K562 (cell line): ENCODE measurements around the gene CD4. TPM values are rescaled to one million over a fixed set of nuclear protein-coding genes. Genes with fewer than 3 reads are reported as not detected.

Experiments
- ARID2 ChIP-seq: fragments of 450-650 bp; IDR thresholded peaks from 2 replicates; pipeline ENCODE4 v1.6.1; 2017; ENCODE audit warnings: antibody characterized with exemption, mild to moderate bottlenecking
- ARNT ChIP-seq, 2 experiments: fragments of 450-650 bp; IDR thresholded peaks; 2 replicates each; pipeline ENCODE4 v1.6.1; 2016; ENCODE audit warnings: mild to moderate bottlenecking in 1 of 2
- CBFB ChIP-seq: sonication (generic); formaldehyde crosslinking; IDR thresholded peaks from 2 replicates; pipeline ENCODE4 v1.4.0; 2020; ENCODE audit warnings: mild to moderate bottlenecking, missing genetic modification reagents
- CCNT2 ChIP-seq: IDR thresholded peaks from 2 replicates; pipeline ENCODE4 v1.6.1; 2011; ENCODE audit warnings: borderline replicate concordance, low read depth, mild to moderate bottlenecking, moderate library complexity, mixed read lengths, low read length; ENCODE audit not compliant: insufficient read length; ENCODE audit errors: extremely low read depth
- CGGBP1 ChIP-seq: fragments of 250-450 bp; sonication (Bioruptor Pico); IDR thresholded peaks from 2 replicates; pipeline ENCODE4 v1.9.0; 2021; ENCODE audit warnings: mild to moderate bottlenecking
- EP400 ChIP-seq: fragments of 450-650 bp; IDR thresholded peaks from 2 replicates; pipeline ENCODE4 v1.6.1; 2017; ENCODE audit warnings: antibody characterized with exemption, mild to moderate bottlenecking, moderate library complexity
- ERF ChIP-seq: fragments of 450-650 bp; formaldehyde crosslinking; IDR thresholded peaks from 2 replicates; pipeline ENCODE4 v1.4.0; 2020; ENCODE audit warnings: mild to moderate bottlenecking, mixed read lengths
- FOXK2 ChIP-seq, 2 experiments: fragments of 450-650 bp; IDR thresholded peaks in 1 of 2; conservative IDR thresholded peaks in 1 of 2; 2 replicates each; pipeline ENCODE4 v1.6.1; 2016; ENCODE audit warnings: low read depth in 2 of 2, mild to moderate bottlenecking in 1 of 2
- HNRNPK ChIP-seq: fragments of 200-400 bp; formaldehyde crosslinking; IDR thresholded peaks from one replicate; pipeline ENCODE4 v1.6.1; 2018; ENCODE audit warnings: mild to moderate bottlenecking, low read depth, low read length; ENCODE audit not compliant: poor library complexity, severe bottlenecking
- MCM5 ChIP-seq: fragments of 450-650 bp; IDR thresholded peaks from 2 replicates; pipeline ENCODE4 v1.6.1; 2016; ENCODE audit warnings: low read depth
- MTA1 ChIP-seq: fragments of 450-650 bp; IDR thresholded peaks from 2 replicates; pipeline ENCODE4 v1.6.1; 2017; ENCODE audit warnings: borderline replicate concordance
- NR0B1 ChIP-seq: fragments of 450-650 bp; IDR thresholded peaks from one replicate; pipeline ENCODE4 v1.6.1; 2018; ENCODE audit warnings: mild to moderate bottlenecking, moderate library complexity; ENCODE audit not compliant: partially characterized antibody
- NR3C1 ChIP-seq: sonication (generic); formaldehyde crosslinking; IDR thresholded peaks from 2 replicates; pipeline ENCODE4 v1.8.1; 2022; ENCODE audit warnings: missing genetic modification reagents
- PCBP2 ChIP-seq: fragments of 200-400 bp; formaldehyde crosslinking; IDR thresholded peaks from 2 replicates; pipeline ENCODE4 v1.6.1; 2018; ENCODE audit warnings: low read length, low read depth, mild to moderate bottlenecking, moderate library complexity; ENCODE audit not compliant: poor library complexity, severe bottlenecking
- RB1 ChIP-seq: fragments of 450-650 bp; IDR thresholded peaks from 2 replicates; pipeline ENCODE4 v1.6.1; 2017; ENCODE audit warnings: low read depth, mild to moderate bottlenecking
- RBM22 ChIP-seq: fragments of 200-400 bp; formaldehyde crosslinking; IDR thresholded peaks from 2 replicates; pipeline ENCODE4 v1.6.1; 2018; ENCODE audit warnings: low read length, low read depth; ENCODE audit not compliant: poor library complexity, severe bottlenecking
- RNF219 ChIP-seq: fragments of 250-450 bp; sonication (Bioruptor Pico); IDR thresholded peaks from 2 replicates; pipeline ENCODE4 v1.5.0; 2022; ENCODE audit warnings: mild to moderate bottlenecking
- SIN3B ChIP-seq: fragments of 450-650 bp; IDR thresholded peaks from 2 replicates; pipeline ENCODE4 v1.6.1; 2017; ENCODE audit warnings: low read depth, mild to moderate bottlenecking, moderate library complexity
- SMAD3 ChIP-seq: fragments of 450-650 bp; formaldehyde crosslinking; conservative IDR thresholded peaks from 2 replicates; pipeline ENCODE4 v1.4.0; 2020; ENCODE audit warnings: mild to moderate bottlenecking
- SMARCA5 ChIP-seq: fragments of 450-650 bp; IDR thresholded peaks from 2 replicates; pipeline ENCODE4 v1.6.1; 2016
- SNRNP70 ChIP-seq: fragments of 200-400 bp; formaldehyde crosslinking; optimal IDR thresholded peaks from 2 replicates; pipeline ENCODE3; 2017; ENCODE audit warnings: low read depth, low read length
- TCF3 ChIP-seq: sonication (generic); formaldehyde crosslinking; IDR thresholded peaks from 2 replicates; pipeline ENCODE4 v1.4.0; 2020; ENCODE audit warnings: mild to moderate bottlenecking, missing genetic modification reagents
- XRCC3 ChIP-seq: fragments of 450-650 bp; IDR thresholded peaks from 2 replicates; pipeline ENCODE4 v1.6.1; 2017; ENCODE audit warnings: mild to moderate bottlenecking, moderate library complexity
- XRCC5 ChIP-seq: fragments of 200-400 bp; formaldehyde crosslinking; IDR thresholded peaks from 2 replicates; pipeline ENCODE4 v1.6.1; 2017; ENCODE audit warnings: low read depth, mild to moderate bottlenecking, low read length
- ZNF165 ChIP-seq: fragments of 250-450 bp; sonication (Bioruptor Pico); IDR thresholded peaks from 2 replicates; pipeline ENCODE4 v1.4.0; 2020; ENCODE audit warnings: borderline replicate concordance
- ZNF24 ChIP-seq: fragments of 450-650 bp; IDR thresholded peaks from 2 replicates; pipeline ENCODE4 v1.6.1; 2016
- ZNF316 ChIP-seq: fragments of 450-650 bp; IDR thresholded peaks from 2 replicates; pipeline ENCODE4 v1.6.1; 2016
- ZNF436 ChIP-seq: fragments of 250-450, 450-650 bp; sonication (Bioruptor Pico); formaldehyde crosslinking; IDR thresholded peaks from 2 replicates; pipeline ENCODE4 v1.7.0; 2020; ENCODE audit warnings: mild to moderate bottlenecking
- polyA plus RNA-seq, 8 experiments: library from polyadenylated mRNA; depleted of rRNA in 4 of 8; stranded (reverse) in 5 of 8; unstranded in 3 of 8; fragments of >200 nt; fragmentation: Nextera tagmentation in 2 of 8; fragmentation: Illumina TruSeq in 1 of 8; extraction: Ambion mirVana in 2 of 8; extraction: Trizol in 1 of 8; gene quantifications; 2 replicates each; pipeline versions ENCODE4 v1.2.1 to v1.2.3, GENCODE V29; 2011 to 2014; ENCODE audit warnings: inconsistent platforms in 1 of 8, missing spikeins in 1 of 8
- total RNA-seq, 7 experiments: library from RNA; depleted of rRNA in 6 of 7; stranded (reverse); fragments of >200 nt in 6 of 7; fragmentation: Illumina TruSeq in 2 of 7; extraction: Trizol in 2 of 7; gene quantifications; 2 replicates each; pipeline versions ENCODE4 v1.2.1 to v1.2.3, GENCODE V29; 2011 to 2021; ENCODE audit warnings: low replicate concordance in 1 of 7

CD4 gene
- total and polyA plus RNA-seq, 9 of the 15 experiments (the other 6 are each of a cell fraction or from before 2014, with no cell fraction given) = 0.06 to 0.27 (median 0.09) TPM; not detected in 5

GRCh38 chr12:6765634-6766581 is 23.4 kb upstream of the CD4 start, which contains the start of gene PTMS (continued):
- TF ChIP-seq CCNT2 (peak; percentile 31), FOXK2 (conservative IDR thresholded peaks at IDR 0.05 in 1 of 2, IDR thresholded peaks at IDR 0.05 in 1 of 2; ENCODE audit: low read depth in 2 of 2) (no peak), ERF (CRISPR knock-in tag) (no peak), SMARCA5 (no peak), MTA1 (peak; percentile 47; the same call in 1 of the 2 replicates), EP400 (no peak; the same call in 1 of the 2 replicates), HNRNPK (no peak), ARNT (IDR thresholded peaks at IDR 0.05) (no peak), NR0B1 (no peak), SNRNP70 (no peak), TCF3 (CRISPR knock-in tag) (no peak), CGGBP1 (CRISPR knock-in tag) (no peak), ZNF24 (no peak), MCM5 (no peak), CBFB (CRISPR knock-in tag) (no peak), XRCC5 (no peak), ZNF165 (CRISPR knock-in tag) (no peak), SIN3B (no peak), NR3C1 (no peak), ZNF436 (no peak), PCBP2 (no peak), ZNF316 (no peak), RBM22 (no peak), RNF219 (no peak), XRCC3 (no peak), SMAD3 (CRISPR knock-in tag) (no peak), RB1 (peak; percentile 23; the same call in 1 of the 2 replicates), ARID2 (no peak)
